ENCODE results near the gene TCF12.

Gene TCF12

GRCh38 chr15:57328897-57329296, 410.5 kb downstream of the TCF12 start:
- FAIRE-seq, result no peak

GRCh38 chr15:57329582-57330367, 411.3 kb downstream of the TCF12 start:
- FAIRE-seq, result no peak

- no peak for FAIRE-seq
Measured at GRCh38 chr15:57330619-57331340, 412.3 kb downstream of the TCF12 start.

GRCh38 chr15:57332326-57332725, 413.9 kb downstream of the TCF12 start:
- no peak for FAIRE-seq

GRCh38 chr15:57333487-57333886, 415.0 kb downstream of the TCF12 start:
- FAIRE-seq, result no peak

GRCh38 chr15:57334257-57334656, 415.8 kb downstream of the TCF12 start:
- FAIRE-seq, result no peak

- no peak for FAIRE-seq
Measured at GRCh38 chr15:57335293-57335715, 416.9 kb downstream of the TCF12 start.

GRCh38 chr15:57335719-57336118, 417.3 kb downstream of the TCF12 start:
- FAIRE-seq, result no peak

- no peak for FAIRE-seq
Measured at GRCh38 chr15:57337868-57338411, 419.5 kb downstream of the TCF12 start.

GRCh38 chr15:57339321-57339720, 420.9 kb downstream of the TCF12 start:
- no peak for FAIRE-seq
